GM19043 (cell line): ENCODE measurements around the gene FAM228A.
"Not testable (repeated sequence)": the region's sequence is repeated elsewhere in the genome, so short reads cannot be mapped to it uniquely, and the experiment has no call there.

Source experiments
- ATAC-seq: cut with Tn5 transposase; IDR thresholded peaks from one replicate; pipeline ENCODE4 v1.9.1; 2021; ENCODE audit warnings: low read depth; ENCODE audit not compliant: unreplicated experiment

Gene FAM228A

DNA sequence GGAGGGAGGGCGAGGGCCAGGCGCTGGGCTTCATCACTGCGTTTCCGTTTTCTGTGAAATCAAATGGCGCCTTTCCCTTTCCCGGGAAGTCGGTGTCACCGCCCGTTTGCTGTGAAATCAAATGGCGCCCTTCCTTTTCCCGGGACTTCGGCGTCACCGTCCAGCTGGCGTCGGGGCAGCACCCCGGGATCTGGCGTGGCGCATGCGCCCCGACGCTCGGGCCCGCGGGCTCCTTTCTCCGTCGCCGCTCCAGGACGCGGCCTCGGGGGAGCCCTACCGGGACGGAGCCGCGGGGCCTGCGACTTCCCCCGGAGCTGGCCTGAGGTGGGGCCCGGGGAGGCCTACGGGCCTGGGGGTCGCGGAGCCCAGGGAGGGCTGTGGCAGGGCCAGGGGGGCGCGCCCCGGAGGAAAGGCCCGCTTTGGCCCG lies at the start of gene FAM228A:
FAM228A (plus strand) TSS at position 203 of the 427 bp plus-strand sequence. CDS start 428 bp downstream, outside the sequence.
- ATAC-seq = no peak

DNA sequence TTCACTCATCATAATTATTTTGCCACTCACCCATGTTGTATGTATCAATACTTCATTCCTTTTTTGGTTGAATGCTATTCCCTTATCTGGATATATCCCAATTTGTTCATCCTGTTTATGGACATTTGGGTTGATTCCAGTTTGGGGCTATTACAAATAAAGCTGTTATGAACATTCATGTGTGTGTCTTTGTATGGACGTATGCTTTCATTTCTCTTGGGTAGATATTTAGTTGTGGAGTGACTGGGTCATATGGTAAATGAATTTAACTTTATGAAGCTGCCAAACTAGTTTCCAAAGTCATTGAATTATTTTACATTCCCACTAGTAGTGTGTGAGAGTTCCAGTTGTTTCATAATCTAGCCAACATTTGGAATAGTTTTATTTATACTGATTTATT lies 48.9 kb upstream of the FAM228A start:
- no peak for ATAC-seq

DNA sequence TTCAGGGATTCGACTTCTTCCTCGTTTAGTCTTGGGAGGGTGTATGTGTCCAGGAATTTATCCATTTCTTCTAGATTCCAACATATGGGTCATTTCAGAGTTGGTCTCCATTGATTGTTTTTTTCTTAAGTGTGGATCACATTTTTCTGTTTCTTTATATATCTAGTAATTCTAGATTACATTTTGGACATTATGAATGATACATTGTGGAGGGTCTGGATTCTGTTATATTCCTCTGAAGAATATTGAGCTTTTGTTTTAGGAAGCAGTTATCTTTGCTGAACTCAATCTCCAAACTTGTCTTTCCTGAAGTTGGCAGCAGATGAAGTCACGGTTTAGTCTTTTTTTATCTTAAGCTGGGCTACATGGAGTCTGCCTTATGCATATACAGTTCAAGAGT lies 42.3 kb upstream of the FAM228A start:
- ATAC-seq = no peak

GRCh38 chr2:24140305-24140704 lies 34.5 kb upstream of the FAM228A start:
- ATAC-seq = not testable (repeated sequence)

GRCh38 chr2:24147364-24147763 lies 27.5 kb upstream of the FAM228A start:
- no peak for ATAC-seq

DNA sequence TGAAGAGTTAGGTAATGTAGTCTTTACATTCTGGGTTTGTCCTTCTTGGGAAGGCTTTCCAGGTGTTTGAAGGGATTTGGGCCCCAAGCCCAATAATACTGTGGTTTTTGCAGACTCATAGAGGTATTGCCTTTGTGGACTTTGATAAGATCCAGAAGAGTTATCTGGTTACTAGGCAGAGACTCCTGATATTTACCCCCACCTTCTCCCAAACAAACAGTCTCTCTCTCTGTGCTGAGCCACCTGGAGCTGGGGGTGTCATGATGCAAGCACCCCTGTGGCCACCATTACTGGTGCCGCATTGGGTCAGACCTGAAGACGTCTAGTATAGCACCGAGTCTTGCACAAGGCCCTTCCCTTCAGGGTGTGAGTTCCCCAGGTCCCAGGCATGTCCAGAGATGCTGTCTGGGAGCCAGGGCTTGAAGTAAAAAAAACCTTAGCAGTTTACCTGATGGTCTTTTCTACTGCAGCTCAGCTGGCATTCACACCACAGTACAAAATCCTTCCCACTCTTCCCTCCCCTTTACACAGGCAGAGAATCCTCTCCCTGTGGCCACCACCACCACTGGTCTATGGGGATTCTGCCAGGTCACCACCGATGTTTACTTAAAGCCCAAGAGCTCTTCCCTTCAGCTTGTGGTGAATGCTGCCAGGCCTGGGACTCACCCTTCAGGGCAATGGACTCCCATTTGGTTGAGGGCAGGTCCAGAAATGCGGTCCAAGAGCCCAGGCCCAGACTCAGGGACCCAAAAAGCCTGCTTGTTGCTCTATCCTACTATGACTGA lies 22.2 kb upstream of the FAM228A start:
- ATAC-seq = no peak

- no peak for ATAC-seq
These were observed 21.4 kb upstream of the FAM228A start for GRCh38 chr2:24153478-24153877.

GRCh38 chr2:24158131-24158530 lies 16.7 kb upstream of the FAM228A start:
- ATAC-seq = no peak

DNA sequence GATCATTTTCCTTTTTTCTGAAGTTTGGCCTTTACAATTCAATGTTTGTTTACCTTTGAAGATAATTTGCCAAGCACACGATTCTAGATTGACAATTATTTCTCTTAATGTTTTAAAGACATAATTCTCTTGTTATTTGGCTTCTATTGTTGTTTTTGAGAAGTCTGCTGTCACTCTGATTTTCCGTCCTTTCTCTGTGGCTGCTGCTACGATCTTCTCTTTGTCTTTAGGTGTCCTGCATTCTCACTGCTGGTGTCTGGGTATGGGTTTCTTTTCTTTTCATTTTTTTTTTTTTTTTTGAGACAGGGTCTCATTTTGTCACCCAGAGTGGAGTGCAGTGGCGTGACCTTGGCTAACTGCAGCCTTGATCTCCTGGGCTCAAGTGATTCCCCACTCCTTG lies 15.1 kb upstream of the FAM228A start:
- no peak for ATAC-seq

DNA sequence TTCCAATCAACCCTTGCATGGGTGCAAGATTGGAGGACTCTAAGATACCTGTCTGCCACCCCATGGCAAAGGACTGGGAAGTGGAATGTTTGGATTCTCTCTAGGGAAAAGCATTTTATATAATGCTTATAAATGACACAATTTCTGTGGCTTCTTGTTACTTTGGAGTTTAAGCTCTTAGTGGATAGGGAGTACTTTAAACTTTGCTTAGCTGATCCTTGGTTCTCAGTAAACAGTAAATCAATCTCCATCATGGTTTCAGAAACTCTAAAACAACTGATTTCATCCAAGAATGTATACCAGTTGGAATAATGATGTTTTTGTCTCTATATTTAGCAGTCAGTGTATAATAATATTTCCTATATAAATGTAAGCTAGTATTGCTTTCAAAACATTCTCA lies 14.1 kb upstream of the FAM228A start:
- ATAC-seq = no peak

DNA sequence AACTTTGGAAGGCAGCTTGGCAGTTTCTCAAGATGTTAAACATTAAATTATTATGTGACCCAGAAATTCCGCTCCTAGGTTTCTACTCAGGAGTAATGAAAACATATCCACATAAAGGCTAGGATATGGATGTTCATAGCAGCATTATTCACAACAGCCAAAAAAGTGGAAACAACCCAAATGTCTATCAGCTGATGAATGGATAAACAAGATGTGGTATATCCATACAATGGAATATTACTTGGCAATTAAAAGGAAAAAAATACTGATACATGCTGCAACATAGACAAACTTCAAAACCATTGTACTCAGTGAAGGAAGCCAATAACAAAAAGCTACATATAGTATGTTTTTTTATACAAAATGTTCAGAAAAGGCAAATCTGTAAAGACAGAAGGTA lies 12.4 kb upstream of the FAM228A start:
- ATAC-seq = no peak

DNA sequence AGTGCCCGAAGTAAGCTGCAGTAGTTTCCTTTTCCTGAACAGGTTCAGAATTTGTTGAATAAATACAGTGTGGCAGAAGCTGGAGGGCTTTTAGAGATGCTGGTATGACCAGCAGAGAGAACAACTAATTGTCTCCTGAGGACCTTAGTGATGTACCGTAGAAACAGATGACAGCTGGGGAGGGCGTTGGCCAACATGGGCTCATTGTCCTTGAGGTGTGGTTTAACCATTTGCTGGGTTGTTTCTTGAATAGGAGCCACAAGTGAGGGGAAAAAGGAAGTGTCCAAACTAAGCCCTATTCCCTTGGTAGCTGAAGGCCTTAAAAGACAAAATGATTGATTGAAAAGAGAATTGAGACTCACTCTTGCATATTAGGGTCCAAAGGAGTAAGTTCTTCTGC lies 11.7 kb upstream of the FAM228A start:
- no peak for ATAC-seq

DNA sequence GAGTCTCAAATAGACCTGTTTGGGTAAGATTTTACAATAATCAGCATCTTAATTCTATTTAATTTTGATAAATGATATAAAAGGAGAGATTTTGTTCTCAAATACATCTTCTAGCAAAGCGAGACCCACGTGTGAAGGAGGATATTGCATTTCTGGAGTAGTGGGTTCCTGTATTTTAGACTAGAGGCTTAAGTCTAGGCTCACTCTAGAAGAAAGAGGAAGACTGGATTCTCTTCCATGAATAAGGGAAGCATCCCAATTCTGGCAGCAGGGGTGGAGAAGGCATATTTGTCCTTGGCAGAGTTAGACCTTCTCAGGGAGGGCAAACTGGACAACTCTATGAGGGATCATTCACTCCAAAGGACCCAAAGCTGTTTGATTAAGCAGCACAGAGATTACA lies 11.3 kb upstream of the FAM228A start:
- ATAC-seq = no peak

GRCh38 chr2:24164416-24164973 lies 10.4 kb upstream of the FAM228A start:
- peak; percentile 51 for ATAC-seq

- no peak for ATAC-seq
These were observed 5.8 kb upstream of the FAM228A start for GRCh38 chr2:24169023-24169422.

- ATAC-seq = no peak
These were observed 856 bp downstream of the FAM228A start for GRCh38 chr2:24175631-24176187.

DNA sequence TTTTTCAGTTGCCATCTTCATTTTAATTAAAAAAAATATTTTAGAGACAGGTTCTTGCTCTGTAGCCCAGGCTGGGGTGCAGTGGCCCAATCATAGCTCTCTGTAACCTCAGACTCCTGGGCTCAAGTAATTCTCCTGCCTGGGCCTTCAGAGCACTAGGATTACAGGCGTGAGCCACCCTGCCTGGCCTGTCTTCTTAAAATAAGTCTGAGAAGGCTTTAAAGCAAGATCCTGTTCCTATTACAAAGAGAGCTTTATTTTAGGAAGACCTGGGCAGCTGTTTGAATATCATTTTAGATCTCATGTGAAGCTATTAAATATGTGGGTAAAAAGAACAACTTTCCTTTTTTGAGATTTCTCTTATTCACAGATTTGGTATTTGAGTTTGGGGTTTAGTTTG lies 1.5 kb downstream of the FAM228A start:
- no peak for ATAC-seq

- ATAC-seq = no peak
These were observed 4.8 kb downstream of the FAM228A start for GRCh38 chr2:24179683-24180082.

- ATAC-seq = no peak
These were observed 7.0 kb downstream of the FAM228A start for GRCh38 chr2:24181849-24182248.

- ATAC-seq = no peak
These were observed 7.7 kb downstream of the FAM228A start for GRCh38 chr2:24182507-24182906.

DNA sequence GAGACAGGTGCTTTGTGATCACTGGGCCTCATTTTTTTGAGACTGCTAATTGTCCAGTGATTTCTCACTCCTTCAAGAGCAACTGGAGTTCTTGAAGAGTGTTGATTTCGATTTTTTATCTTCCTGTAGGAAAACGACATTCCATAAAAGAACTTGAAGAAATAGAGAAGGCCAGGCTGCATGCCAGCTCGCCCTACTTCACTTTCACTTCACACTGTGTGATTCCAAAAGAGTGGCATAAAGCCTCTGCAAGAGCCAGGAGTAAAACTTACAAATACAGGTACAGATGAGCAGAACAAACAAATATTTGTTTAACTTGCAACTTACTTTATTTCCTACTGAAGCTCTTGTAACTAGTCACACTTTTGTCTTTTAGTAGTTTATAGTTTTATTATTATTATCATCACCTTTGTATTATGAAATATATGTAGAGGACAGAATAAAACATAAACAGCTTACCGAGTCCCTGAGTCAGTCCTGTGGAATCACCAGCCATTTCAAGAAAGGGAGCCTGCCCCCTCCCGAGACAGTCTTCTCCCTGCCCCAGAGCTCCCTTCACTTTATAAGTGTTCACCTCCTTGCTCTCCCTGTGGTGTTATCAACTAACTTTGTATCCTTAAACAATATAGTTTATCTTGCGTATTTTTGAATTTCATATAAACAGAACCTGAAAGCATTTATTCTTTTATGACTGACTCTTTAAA lies 8.7 kb downstream of the FAM228A start:
- no peak for ATAC-seq
